ENCODE results near the gene SLC46A1.
A peak's percentile ranks its signal among the peaks of the same experiment; 100 is the strongest.

Gene SLC46A1

DNA sequence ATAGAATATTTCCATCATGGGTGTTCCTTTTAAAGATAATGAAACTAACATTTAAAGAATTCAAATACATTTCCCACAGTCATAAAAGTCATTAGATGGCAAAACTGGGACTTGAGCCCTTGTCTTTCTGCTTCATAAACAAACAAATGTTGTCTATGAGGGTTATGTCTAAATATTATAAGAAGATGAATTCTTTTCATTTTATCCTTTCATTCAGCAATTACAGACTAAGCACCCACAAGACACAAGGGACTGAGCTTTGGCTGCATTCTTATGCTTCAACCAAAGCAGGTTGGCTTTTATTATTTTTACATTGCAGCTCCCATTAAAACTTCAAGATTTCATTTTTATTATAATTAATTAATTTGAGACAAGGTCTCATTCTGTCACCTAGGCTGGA, 19.6 kb downstream of the SLC46A1 start:
- no peak for DNase-seq
- in situ Hi-C loops (cut with MboI; ENCODE audit: low pct_unique_long_range_greater_than_20kb, low sequenced_read_pairs), result no loop called here

DNA sequence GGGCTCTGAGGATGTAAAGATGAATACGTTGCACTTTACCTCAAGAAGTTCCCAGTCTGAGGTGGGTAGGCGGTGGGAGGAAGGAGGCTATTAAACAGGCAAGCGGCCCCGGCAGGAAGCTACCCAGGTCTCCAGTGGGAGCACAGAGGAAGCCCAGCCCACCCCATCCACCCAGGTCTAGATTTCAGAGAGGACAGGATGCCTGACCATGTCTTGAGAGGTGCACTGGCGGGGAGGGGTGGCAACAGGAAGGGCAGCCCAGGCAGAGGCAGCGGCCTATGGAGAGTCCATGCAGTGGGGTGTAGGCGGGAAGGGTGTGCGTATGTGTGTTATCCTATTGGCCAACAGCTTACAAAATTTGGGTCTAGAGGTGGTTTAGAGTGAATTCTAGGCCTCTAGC, 20.6 kb downstream of the SLC46A1 start:
- in situ Hi-C loops (cut with MboI; ENCODE audit: low pct_unique_long_range_greater_than_20kb, low sequenced_read_pairs), result no loop called here
- no peak for DNase-seq

DNA sequence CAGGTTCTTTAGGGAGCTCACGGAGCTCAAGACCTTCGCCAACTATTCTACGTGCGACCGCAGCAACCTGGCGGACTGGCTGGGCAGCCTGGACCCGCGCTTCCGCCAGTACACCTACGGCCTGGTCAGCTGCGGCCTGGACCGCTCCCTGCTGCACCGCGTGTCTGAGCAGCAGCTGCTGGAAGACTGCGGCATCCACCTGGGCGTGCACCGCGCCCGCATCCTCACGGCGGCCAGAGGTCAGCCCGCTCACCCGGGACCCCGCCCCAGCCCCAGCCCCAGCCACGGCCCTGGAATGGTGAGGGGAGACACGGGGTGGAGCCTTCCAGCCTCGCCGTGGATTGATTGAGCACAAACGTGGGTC, 21.0 kb downstream of the SLC46A1 start:
- DNase-seq, result no peak
- in situ Hi-C loops (cut with MboI; ENCODE audit: low pct_unique_long_range_greater_than_20kb, low sequenced_read_pairs), result no loop called here

DNA sequence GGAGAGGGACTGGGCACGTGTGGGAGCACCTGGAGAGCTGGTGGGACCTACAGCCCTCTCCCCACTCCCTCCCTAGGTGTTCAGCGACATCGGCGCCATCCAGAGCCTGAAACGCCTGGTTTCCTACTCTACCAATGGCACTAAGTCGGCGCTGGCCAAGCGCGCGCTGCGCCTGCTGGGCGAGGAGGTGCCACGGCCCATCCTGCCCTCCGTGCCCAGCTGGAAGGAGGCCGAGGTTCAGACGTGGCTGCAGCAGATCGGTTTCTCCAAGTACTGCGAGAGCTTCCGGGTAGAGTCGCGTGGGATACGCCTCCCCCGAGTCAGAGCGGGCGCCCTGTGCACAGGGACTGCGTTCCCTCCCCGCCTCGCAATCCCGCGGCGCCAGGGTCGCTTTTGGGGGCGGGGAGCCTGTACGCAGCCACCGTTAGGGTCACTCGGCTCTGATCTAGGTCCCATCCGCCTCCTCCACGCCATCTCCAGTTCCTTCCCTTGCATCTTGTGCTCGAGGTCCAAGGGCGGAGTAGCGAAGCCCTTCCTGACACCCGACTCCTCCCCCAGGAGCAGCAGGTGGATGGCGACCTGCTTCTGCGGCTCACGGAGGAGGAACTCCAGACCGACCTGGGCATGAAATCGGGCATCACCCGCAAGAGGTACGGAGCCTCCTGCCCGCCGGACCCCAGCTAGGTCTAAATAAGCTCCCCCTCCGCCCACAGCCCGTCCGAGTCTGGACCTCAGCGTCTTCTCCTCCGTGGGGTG, 21.6 kb downstream of the SLC46A1 start:
- no peak for DNase-seq
- in situ Hi-C loops (cut with MboI; ENCODE audit: low pct_unique_long_range_greater_than_20kb, low sequenced_read_pairs), result no loop called here

DNA sequence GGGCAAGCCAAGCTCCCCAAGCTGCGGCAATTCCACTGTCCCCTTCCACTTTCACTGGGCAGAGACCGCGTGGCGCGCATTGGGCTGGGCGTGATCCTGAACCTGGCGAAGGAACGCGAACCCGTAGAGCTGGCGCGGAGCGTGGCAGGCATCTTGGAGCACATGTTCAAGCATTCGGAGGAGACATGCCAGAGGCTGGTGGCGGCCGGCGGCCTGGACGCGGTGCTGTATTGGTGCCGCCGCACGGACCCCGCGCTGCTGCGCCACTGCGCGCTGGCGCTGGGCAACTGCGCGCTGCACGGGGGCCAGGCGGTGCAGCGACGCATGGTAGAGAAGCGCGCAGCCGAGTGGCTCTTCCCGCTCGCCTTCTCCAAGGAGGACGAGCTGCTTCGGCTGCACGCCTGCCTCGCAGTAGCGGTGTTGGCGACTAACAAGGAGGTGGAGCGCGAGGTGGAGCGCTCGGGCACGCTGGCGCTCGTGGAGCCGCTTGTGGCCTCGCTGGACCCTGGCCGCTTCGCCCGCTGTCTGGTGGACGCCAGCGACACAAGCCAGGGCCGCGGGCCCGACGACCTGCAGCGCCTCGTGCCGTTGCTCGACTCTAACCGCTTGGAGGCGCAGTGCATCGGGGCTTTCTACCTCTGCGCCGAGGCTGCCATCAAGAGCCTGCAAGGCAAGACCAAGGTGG, 24.7 kb downstream of the SLC46A1 start:
- in situ Hi-C loops (cut with MboI; ENCODE audit: low pct_unique_long_range_greater_than_20kb, low sequenced_read_pairs), result no loop called here
- no peak for DNase-seq

DNA sequence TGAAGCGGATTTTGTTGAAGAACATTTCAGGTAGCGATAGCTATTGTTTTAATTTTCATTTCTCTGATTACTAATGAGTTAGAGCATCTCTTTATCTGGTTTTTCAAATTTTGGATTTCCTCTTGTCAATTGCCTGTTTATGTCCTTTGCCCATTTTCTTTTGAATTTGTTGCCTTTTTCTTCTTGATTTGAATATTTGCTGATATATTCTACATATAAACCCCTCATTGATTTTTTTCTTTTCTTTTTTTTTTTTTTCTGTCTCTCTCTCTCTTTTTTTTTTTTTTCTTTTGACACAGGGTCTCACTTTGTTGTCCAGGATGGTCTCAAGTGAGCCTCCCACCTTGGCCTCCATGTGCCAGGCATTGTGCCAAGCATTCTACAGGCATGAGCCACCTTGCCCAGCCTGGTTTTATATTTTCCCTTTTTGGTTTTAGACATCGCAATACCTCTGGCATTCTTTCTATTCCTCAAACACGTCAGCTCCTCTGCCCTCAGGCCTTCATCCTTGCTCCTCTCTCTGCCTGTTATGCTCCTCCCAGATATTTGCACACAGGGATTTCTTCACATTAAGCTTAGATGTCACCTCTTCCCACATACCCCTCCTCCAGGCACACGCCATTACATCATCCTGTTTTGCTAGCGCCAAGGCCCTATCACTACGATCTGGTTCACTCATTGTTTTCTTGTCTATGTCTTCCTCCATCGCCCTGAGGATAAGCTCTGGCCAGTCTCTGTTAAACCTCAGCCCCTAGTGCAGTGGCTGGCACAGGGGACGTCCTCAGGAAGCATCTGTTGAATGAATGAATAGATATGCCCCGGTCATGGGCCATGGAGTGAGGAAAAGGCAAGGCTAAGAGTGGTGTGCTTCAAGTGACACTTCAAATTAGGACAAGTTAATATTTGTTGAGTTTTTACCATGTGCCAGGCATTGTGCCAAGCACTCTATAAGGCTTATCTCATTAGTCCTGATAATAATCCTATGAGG, 25.9 kb downstream of the SLC46A1 start:
- peak; percentile 9 for DNase-seq
- in situ Hi-C loops (cut with MboI; ENCODE audit: low pct_unique_long_range_greater_than_20kb, low sequenced_read_pairs), result no loop called here

DNA sequence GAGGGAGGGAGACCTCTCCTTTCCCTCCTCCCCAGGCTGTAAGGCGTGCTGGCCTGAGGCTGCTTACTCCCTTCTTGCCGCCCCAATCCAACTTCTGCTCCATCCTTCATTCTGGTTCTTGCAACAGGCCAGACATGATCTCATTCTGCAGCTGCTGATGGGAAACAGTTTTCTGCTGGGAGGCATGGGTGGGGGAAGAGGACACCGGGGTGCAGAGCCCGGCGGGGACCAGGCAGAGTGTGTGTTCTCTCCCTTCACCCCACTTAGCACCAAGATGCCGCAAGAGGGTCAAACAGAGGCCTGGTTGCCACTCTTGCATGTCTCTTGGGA, 33.1 kb downstream of the SLC46A1 start:
- no peak for DNase-seq
- in situ Hi-C loops (cut with MboI; ENCODE audit: low pct_unique_long_range_greater_than_20kb, low sequenced_read_pairs), result no loop called here

DNA sequence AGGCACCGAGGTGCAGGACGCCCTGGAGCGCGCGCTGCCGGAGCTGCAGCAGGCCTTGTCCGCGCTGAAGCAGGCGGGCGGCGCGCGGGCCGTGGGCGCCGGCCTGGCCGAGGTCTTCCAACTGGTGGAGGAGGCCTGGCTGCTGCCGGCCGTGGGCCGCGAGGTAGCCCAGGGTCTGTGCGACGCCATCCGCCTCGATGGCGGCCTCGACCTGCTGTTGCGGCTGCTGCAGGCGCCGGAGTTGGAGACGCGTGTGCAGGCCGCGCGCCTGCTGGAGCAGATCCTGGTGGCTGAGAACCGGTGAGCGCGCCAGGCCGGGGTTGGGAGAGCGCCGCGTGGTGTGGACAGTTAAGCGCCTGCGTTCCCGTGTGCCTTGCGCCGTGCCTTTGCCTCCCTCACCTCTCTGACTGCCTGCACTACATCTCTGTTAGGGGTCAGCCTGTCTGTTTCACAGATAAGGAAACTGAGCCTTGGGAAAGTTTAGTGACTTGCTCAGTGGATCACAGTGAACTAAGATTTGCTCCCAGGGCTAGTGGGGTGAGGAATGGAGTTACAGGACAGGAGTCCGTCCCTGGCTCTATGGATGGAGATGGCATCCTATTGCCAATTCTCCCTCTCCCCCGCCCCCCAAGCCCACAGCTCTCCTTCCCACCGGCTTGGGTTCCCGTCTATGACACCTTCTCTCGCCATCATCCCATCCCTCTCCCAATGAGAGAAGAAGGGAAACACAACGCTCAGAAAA, 33.6 kb downstream of the SLC46A1 start:
- no peak for DNase-seq
- in situ Hi-C loops (cut with MboI; ENCODE audit: low pct_unique_long_range_greater_than_20kb, low sequenced_read_pairs), result no loop called here

DNA sequence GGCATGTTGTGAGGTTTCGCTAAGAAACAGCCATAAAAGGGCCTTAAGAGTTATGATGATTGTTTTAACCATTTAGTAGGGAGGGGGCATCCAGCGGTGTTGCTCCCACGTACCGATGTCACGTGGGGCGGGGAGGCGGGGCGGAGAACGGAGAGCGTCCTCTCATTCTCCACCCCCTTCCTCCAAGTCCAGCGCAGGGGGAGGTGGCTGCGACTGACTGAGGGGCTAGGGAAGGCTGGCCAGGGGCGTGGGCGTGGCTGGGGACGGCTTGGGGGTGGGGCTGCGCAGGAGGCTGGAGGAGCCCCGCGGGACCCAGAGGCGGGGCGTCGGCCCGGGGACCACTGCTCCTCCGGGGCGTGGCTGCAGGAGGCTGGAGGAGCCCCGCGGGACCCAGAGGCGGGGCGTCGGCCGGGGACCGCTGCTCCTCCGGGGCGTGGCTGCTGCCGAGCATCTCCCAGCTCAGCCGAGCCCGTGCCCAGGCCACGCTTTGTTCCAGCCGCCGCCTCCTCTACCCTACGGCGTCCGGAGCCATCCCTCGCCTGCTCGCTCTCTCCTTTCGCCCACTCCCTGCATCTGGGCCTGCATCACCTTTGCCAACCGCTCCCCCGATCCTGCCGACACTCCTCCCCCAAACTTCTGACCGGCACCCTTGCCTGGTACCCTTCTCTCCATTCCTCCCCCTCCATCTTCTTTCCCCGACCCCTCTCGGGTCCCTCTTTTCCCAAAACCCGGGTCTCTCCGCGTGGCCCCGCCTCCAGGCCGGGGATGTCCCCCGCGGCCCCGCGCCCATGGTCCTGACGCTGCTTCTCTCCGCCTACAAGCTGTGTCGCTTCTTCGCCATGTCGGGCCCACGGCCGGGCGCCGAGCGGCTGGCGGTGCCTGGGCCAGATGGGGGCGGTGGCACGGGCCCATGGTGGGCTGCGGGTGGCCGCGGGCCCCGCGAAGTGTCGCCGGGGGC, 34.5 kb downstream of the SLC46A1 start, which contains the start of gene SARM1:
Gene SARM1, plus strand, starts transcription at position 450 of the 958 bp plus-strand sequence. Its CDS starts 339 bp downstream, at position 789.
- in situ Hi-C loops (cut with MboI; ENCODE audit: low pct_unique_long_range_greater_than_20kb, low sequenced_read_pairs), result no loop called here
- DNase-seq, result no peak

DNA sequence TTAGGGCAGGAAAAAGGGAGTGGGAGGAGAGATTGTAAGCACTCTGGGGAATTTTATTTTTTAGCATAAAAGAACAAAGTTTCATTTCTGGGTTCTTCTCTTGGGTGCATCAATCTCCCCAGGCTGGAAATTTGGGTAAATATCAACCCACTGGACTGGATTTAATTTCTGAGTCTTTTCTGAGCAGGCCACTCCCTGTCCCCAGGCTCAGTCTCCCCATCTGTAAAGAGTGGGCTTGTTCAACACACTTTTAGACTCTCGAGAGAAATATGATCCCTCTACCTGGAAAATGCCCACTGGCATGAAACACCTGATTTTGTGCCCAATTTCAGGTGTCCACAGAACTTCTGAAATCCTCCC, 35.3 kb downstream of the SLC46A1 start:
- DNase-seq, result no peak
- in situ Hi-C loops (cut with MboI; ENCODE audit: low pct_unique_long_range_greater_than_20kb, low sequenced_read_pairs), result no loop called here

DNA sequence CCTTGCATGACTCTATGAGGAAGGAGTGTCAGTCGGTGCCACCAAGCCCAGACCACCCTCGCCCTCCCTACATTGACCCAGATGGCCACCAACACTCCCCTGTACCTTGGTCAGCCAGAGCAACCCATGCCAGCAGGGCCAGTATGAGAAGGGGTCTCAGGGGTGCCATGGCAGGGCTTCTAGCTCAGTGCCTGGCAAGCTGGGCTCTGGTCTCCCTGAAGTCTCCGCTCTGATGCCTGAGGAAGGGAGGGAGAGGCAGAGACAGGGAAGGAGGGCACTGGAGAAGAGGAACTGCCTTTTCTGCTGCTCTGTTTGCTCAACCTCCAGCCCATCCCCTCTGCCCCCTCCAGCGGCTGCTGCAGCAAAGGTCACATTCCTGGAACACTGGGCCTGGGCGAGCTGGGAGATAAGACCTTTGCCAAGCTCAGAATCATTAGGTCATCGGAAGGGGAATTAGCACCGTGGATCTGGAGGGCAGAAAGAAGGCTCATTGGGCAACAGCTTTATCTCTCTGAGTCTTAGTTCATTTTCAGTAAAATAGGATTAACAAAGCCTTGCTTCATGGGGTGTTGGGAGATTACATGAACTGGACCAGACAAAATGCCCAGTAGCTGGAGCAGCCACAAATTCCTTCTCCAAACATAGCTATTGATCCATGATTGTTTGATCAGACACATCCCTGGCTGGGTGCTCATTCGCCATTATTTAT, 35.8 kb downstream of the SLC46A1 start, which contains the start of gene VTN:
Gene VTN, minus strand, starts transcription at position 273 of the 709 bp plus-strand sequence. Its CDS starts 104 bp downstream, at position 169.
- in situ Hi-C loops (cut with MboI; ENCODE audit: low pct_unique_long_range_greater_than_20kb, low sequenced_read_pairs), result no loop called here
- peak; percentile 49 for DNase-seq

DNA sequence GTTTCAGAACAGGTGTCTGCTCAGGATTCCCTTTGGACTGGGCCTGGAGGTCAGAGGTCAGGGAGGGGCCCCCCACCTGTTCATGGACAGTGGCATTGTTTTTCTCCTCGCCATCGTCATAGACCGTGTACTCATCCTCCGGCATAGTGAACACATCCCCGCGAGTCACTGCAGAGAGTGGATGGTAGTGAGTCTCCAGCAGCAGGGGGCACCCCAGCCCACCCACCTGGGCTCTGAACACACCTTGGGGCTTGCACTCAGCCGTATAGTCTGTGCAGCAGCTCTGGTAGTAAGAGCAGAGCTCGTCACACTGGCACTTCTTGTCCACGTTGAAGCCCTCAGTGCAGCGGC, 36.4 kb downstream of the SLC46A1 start:
- no peak for DNase-seq

DNA sequence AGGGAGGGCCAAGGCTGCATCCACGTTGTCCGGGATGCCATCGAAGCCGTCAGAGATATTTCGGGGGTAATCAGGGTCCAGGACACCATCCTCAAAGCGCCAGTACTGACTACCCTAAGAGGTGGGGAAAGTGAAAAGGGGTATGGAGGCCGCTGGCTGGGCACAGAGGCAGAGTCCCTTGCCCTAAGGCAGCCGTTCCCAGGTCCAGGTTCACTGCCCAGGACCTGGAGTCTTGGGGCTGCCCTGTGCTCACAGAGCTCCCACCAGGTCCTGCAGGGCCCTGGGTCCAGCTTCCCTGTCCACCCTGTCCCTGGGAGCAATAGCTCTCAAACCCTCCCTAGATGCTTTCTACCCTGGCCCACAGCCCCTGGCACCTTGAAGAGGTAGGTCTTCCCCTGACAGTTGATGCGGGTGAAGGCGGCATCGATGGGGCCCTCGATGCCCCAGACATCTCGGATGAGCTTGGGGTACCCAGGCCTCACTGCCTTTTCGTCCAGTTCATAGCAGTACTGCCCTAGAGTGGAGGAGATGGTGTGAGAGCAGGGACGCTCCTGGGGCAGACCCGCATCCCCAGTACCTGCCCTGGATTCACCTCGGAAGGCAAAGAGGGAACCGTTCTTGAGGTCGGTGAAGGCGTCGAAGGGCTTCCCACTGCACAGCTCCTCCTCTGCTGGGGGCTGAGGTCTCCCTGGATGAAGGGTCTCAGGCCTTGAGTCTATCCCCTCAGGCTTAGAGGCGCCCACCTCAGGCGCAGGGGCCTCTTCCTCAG, 36.9 kb downstream of the SLC46A1 start:
- in situ Hi-C loops (cut with MboI; ENCODE audit: low pct_unique_long_range_greater_than_20kb, low sequenced_read_pairs), result no loop called here
- no peak for DNase-seq

More for the DNA sequence above, 36.4 kb downstream of the SLC46A1 start:
- in situ Hi-C loops (cut with MboI; ENCODE audit: low pct_unique_long_range_greater_than_20kb, low sequenced_read_pairs), result no loop called here

DNA sequence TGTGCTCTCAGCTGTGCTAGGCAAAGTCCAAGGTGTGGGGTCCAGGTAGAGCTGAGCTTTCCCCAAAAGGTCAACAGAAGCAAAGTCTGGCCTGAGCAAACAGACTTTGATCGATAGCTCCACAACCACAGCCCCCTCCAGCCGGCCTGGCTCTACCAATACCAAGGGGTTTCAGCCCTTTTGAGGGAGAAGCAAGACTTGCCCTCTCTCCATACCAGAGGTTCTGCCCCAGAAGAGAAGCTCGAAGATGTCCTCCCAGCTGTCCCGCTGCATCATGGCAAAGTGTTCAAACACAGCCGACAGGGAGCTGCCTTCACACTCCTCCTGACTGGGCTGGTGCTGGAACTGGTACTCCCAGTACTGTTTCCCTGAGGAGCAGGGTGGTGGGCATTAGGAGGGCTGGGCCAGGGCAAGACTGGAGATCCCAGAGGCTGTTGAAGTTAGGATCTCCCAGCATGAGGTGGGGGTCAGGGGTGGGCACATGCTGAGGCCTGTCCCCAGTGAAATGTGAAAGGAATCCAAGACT, 37.6 kb downstream of the SLC46A1 start:
- DNase-seq, result no peak
- in situ Hi-C loops (cut with MboI; ENCODE audit: low pct_unique_long_range_greater_than_20kb, low sequenced_read_pairs), result no loop called here

DNA sequence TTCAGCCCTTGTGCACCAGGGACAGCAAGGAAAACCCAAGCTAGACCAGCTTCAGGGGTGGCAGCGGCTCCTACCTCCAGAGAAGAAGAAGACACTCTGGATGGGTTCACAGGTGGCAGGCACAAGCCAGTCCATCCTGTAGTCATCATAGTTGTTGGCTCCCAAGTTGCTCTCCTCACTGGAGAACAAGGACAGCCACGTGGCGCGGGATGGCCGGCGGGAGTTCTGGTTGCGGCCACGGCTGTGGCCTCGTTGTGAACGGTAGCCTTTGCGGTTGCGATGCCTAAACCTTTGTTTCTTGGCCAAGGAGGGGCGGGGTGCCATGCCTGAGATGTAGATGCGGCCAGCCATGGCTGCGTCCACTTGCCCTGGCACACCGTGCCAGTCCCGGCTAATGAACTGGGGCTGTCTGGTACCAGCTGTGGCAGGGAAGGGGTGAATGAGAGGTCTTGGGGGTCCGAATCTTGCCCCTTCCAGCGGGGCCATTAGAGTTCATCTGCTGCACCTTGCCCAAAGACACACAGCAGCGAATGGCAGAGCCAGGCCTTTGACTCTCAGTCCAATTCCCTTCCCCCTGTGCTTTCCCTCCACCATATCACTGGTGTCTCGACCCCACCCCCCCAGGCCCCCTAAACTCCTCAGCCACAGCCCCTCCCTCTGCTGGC, 38.2 kb downstream of the SLC46A1 start:
- in situ Hi-C loops (cut with MboI; ENCODE audit: low pct_unique_long_range_greater_than_20kb, low sequenced_read_pairs), result no loop called here
- DNase-seq, result no peak

DNA sequence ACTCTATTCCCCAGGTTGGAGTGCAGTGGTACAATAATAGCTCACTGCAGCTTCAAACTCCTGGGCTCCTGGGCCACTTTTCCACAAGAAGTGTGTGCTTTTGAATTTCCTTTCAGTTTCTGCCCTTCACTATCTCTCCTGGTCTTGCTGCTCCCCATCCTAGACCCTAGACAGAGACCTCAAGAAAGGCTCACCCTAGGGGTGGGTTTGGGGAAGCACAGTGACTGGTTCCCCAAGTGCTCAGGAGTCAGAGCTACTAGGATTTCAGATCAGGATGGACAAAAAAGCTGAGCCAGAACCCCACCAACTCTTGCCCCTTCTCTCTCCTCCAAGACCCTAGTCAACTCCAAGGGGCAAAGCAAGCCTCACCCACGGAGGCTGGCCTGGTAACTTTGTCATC, 39.4 kb downstream of the SLC46A1 start:
- in situ Hi-C loops (cut with MboI; ENCODE audit: low pct_unique_long_range_greater_than_20kb, low sequenced_read_pairs), result no loop called here
- DNase-seq, result no peak
